A673 (cell line): ENCODE data around the gene TOGARAM1. TPM values are rescaled to one million over a fixed set of nuclear protein-coding genes. Genes with fewer than 3 reads are reported as not detected.

Experiments
- BruUV-seq: library from RNA; stranded (reverse); fragments of 400-500 nt; replicated peaks from 2 replicates; lab custom pipeline; 2021; lab: Mats Ljungman, UMichigan
- CTCF ChIA-PET: fragments of 300-600 bp; sonication (Branson Sonifier 250); formaldehyde crosslinking; loops from one replicate; lab custom pipeline; 2022; ENCODE audit warnings: antibody characterized with exemption; lab: Charles Lee
- POLR2A ChIA-PET: fragments of 300-600 bp; sonication (Branson Sonifier 250); formaldehyde crosslinking; loops from one replicate; lab custom pipeline; 2022; ENCODE audit warnings: antibody characterized with exemption; ENCODE audit not compliant: low non-redundant PET; lab: Charles Lee
- DNase-seq: peaks from one replicate; pipeline ENCODE4 v3.0.0-alpha.2; 2015; ENCODE audit warnings: low spot score
- H3K27ac ChIP-seq: fragments of 200-600 bp; sonication (generic); 2 replicates; pipeline ENCODE4 v1.5.1; 2016; ENCODE audit warnings: mixed run types, low read depth, mild to moderate bottlenecking, mixed read lengths, antibody characterized with exemption, low read length; ENCODE audit not compliant: poor library complexity, severe bottlenecking
- H3K27me3 ChIP-seq: fragments of 200-600 bp; sonication (generic); replicated peaks from 2 replicates; pipeline ENCODE4 v1.6.1; 2017; ENCODE audit warnings: mixed run types, low read depth, mild to moderate bottlenecking, mixed read lengths, antibody characterized with exemption, low read length; ENCODE audit not compliant: insufficient read depth, poor library complexity
- H3K36me3 ChIP-seq: fragments of 200-600 bp; sonication (generic); 2 replicates; pipeline ENCODE4 v1.6.1; 2016; ENCODE audit warnings: mixed run types, mild to moderate bottlenecking, mixed read lengths, antibody characterized with exemption, low read length; ENCODE audit not compliant: insufficient read depth, poor library complexity, severe bottlenecking
- H3K4me1 ChIP-seq: fragments of 200-600 bp; sonication (generic); 2 replicates; pipeline ENCODE4 v1.6.1; 2017; ENCODE audit warnings: mixed run types, mild to moderate bottlenecking, mixed read lengths, antibody characterized with exemption, low read length; ENCODE audit not compliant: insufficient read depth, poor library complexity, severe bottlenecking
- H3K4me3 ChIP-seq: fragments of 200-600 bp; sonication (generic); 2 replicates; pipeline ENCODE4 v1.5.1; 2016; ENCODE audit warnings: low read depth, mixed run types, mild to moderate bottlenecking, mixed read lengths, low read length; ENCODE audit not compliant: poor library complexity, severe bottlenecking
- H3K9me3 ChIP-seq: fragments of 200-600 bp; sonication (generic); 2 replicates; pipeline ENCODE4 v1.6.1; 2016; ENCODE audit warnings: mixed run types, low read depth, mild to moderate bottlenecking, mixed read lengths, antibody characterized with exemption, low read length; ENCODE audit not compliant: poor library complexity, severe bottlenecking
- EZH2 ChIP-seq: fragments of 200-600 bp; sonication (generic); IDR thresholded peaks from 2 replicates; pipeline ENCODE4 v1.6.1; 2017; ENCODE audit warnings: borderline replicate concordance, low read depth, mild to moderate bottlenecking, mixed read lengths, antibody characterized with exemption, low read length; ENCODE audit not compliant: poor library complexity, severe bottlenecking
- intact Hi-C: fragments of 100-400 bp; cut with micrococcal nuclease; formaldehyde crosslinking; loops from one replicate; pipeline ENCODE4 v1.10.0; 2022; ENCODE audit not compliant: unreplicated experiment
- total RNA-seq: library from RNA; stranded (reverse); gene quantifications from 2 replicates; pipeline ENCODE4 v1.2.3, GENCODE V29; 2021
- TF ChIP-seq, protein P1 (sequence below): fragments of 300-800, 200-600 bp; sonication (generic); conservative IDR thresholded peaks from 2 replicates; pipeline ENCODE4 v1.5.1; 2017; ENCODE audit warnings: low read depth, mild to moderate bottlenecking, antibody characterized with exemption, low read length, moderate library complexity, mixed read lengths

Gene TOGARAM1
- total RNA-seq, 1 experiment from 2014 or later: 18.5 TPM

DNA sequence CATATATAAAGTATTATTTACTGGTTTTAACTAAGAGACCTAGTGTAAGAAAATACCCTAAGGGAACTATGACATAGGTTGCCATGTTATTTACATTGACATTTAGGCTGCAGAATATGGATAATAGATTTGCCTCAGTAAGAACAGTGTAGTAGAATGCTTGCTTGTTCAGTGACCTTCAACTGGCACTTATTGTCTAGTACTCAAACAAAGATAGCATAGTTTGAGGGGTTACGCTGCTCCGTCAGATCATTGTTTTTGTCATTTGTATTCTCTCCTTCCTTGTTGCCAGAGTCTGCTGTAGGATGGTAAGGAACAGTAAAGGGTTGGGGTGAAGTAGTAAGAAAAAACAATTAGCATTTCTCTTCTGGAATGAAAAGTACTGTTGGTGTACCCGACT, 33.2 kb downstream of the TOGARAM1 start:
- ChIA-PET CTCF (no interaction called here), POLR2A (no interaction called here)
- Histone ChIP-seq H3K4me3 (no peak overlapping the region), H3K27ac (no peak overlapping the region), H3K4me1 (no peaks in the 10 kb centered on the region), H3K27me3 (no peaks in the 10 kb centered on the region), H3K36me3 (no peaks in the 10 kb centered on the region), H3K9me3 (no peaks in the 10 kb centered on the region)
- no TSS peak for BruUV-seq
- intact Hi-C loops: no loop called here
- no peak for DNase-seq
- TF ChIP-seq, protein P1, sequence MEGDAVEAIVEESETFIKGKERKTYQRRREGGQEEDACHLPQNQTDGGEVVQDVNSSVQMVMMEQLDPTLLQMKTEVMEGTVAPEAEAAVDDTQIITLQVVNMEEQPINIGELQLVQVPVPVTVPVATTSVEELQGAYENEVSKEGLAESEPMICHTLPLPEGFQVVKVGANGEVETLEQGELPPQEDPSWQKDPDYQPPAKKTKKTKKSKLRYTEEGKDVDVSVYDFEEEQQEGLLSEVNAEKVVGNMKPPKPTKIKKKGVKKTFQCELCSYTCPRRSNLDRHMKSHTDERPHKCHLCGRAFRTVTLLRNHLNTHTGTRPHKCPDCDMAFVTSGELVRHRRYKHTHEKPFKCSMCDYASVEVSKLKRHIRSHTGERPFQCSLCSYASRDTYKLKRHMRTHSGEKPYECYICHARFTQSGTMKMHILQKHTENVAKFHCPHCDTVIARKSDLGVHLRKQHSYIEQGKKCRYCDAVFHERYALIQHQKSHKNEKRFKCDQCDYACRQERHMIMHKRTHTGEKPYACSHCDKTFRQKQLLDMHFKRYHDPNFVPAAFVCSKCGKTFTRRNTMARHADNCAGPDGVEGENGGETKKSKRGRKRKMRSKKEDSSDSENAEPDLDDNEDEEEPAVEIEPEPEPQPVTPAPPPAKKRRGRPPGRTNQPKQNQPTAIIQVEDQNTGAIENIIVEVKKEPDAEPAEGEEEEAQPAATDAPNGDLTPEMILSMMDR: no peak
- TF ChIP-seq EZH2: no peak

DNA sequence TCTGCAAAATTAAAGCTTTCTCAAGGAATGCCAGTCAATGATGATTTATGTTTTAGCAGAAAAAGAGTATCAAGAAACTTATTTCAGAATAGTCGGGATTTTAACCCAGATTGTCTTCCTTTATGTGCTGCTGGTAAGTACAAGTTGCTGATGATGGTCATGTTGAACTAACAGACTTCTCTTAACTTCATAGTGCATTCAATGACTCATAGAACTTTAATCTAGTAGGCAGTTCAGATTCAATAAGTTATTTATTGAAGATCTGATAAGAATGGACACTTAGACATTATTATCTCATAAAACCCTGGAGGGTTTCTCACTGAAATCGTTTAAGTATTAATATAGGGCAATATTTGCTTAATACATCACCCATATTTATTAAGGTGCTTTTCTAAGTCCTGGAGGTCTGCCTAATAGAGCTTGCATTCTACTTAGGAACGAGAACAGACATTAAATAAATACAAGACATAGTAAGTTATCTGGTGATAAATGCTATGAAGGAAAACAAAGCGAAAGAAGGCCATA, 33.8 kb downstream of the TOGARAM1 start:
- no peak for DNase-seq
- H3K4me1 ChIP-seq: no peaks in the 10 kb centered on the region
- H3K36me3 ChIP-seq: no peaks in the 10 kb centered on the region
- H3K9me3 ChIP-seq: no peaks in the 10 kb centered on the region
- ChIA-PET CTCF (no interaction called here), POLR2A (no interaction called here)
- no peak overlapping the region for H3K4me3 ChIP-seq
- no peaks in the 10 kb centered on the region for H3K27me3 ChIP-seq
- intact Hi-C loops: no loop called here
- TF ChIP-seq EZH2: no peak
- TF ChIP-seq, protein P1: no peak
- no peak overlapping the region for H3K27ac ChIP-seq
- BruUV-seq: no TSS peak

DNA sequence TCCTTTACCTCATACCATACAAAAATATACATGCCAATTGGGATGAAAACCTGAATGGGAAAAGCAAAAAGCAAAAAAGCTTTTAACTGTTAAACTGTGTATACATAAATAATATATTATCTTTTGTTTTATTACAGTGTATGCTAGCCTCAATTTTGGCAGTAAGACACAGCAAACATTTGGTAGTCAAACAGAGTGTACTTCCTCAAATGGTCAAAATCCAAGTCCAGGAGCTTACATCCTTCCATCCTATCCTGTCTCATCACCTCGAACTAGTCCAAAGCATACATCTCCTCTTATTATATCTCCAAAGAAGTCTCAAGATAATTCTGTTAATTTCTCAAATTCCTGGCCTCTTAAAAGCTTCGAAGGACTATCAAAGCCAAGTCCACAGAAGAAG, 41.9 kb downstream of the TOGARAM1 start:
- POLR2A ChIA-PET: no interaction called here
- Histone ChIP-seq H3K9me3 (no peaks in the 10 kb centered on the region), H3K27me3 (no peaks in the 10 kb centered on the region), H3K36me3 (no peaks in the 10 kb centered on the region), H3K27ac (no peak overlapping the region), H3K4me3 (no peak overlapping the region), H3K4me1 (no peaks in the 10 kb centered on the region)
- DNase-seq: no peak
- intact Hi-C loops: no loop called here
- BruUV-seq: no TSS peak
- TF ChIP-seq, protein P1: no peak
- TF ChIP-seq EZH2: no peak
- CTCF ChIA-PET: no interaction called here
